Stimulated activated CD8-positive, alpha-beta memory T cell treated with anti-CD3 and anti-CD28 coated beads, Interleukin-2, amount 100 ng/mL, for 1 hour (primary cell): ENCODE results near the gene HSD17B8.

Experiments
- DNase-seq, 2 donors: peaks; one replicate each; pipeline ENCODE4 v3.0.0-alpha.2; 2020; ENCODE audit warnings: low read depth in 2 of 2

The HSD17B8 gene

GRCh38 chr6:33241968-33242367 is 37.5 kb downstream of the HSD17B8 start:
- no peak for DNase-seq

DNA sequence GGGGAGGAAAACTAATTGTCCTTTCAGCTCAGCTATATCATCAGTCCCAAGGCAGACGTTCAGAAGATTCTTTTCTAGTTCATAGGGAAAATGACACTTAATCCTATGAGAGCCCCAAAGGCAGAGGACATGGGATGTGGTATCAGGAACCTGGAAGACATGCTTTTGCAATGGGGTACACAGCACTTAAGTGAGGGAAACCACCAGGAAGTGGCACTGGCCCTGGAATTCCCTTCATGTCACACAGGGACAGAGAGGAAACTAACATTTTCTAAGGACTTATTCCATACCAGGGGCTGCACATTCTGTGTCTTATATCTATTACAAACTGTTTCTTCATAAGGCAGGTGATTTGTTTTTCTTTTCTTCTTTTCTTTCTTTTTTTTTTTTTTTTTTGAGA is 39.0 kb downstream of the HSD17B8 start:
- no peak for DNase-seq

DNA sequence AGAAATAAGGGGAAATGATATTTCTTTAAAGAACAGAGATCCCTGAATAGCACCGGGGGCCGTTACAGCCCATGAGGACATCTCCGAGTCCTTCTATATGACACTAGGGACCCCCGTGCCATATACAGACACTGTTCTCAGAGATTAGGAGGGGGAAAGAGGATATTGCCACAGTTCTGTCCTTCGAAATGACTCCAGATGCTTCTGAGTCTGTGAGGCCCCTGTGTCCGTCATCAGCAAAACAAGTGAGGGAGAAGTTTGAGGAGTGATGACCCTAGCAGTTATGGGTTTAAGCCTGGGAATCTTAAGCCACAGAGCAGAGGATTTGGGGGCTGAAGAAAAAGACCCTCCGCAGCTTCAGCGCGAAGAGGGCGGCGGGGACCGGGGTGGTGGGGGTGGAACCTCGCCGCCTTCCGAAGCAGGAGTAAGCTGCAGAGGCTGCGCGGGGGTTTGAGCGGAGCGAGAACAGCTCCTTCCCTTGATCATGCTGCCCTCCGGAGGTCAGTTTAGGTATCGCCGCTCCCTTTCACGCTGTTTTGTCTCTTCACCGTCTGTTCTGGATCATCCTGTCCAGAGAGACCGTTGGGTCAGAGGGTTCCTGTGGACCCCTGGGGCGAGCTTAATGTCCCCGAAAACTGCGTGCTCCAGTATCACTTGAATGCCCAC is 43.7 kb downstream of the HSD17B8 start:
- peak; percentile 81 to 86 for DNase-seq

- no peak for DNase-seq
Observed at GRCh38 chr6:33248643-33248931, 44.1 kb downstream of the HSD17B8 start.

DNA sequence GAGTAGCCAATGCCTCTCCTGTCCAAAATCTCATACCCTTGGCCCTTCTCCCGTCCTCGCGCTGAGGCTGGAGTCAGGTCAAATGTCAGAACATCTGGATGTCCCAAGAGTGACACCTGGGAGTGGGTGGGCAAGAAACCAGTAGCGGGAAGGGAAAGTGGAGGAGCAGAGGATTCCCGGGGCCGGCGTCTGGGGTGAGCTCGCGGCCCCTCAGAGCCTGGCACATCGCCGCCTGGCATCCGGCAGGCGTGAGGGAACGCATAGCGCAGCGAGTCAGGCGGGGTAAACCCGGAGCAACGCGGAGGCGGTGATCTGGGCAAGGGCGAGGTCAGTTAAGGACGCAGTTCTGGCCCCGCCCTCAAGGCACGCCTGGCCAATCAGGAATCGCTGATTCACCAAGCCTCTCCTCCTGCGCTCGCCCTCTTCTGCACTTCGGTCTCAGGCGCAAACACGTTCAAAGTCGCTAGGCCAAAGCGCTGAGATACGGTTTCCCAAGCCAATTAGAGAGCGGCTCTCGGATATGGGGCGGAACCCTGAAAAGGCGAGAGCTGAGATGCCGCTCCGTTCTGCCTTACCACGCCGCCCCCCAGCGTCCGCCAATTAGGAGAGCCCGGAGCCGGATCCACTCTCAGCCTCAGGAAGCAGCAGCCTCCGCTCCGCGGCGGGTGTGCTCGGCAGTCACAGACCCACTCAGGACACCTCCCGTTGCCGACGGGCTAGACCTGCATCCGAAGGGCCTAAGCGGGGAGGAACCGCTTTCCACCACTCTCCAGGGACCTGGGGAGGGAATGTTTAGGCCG is 44.7 kb downstream of the HSD17B8 start:
- peak; percentile 85 to 86 for DNase-seq

DNA sequence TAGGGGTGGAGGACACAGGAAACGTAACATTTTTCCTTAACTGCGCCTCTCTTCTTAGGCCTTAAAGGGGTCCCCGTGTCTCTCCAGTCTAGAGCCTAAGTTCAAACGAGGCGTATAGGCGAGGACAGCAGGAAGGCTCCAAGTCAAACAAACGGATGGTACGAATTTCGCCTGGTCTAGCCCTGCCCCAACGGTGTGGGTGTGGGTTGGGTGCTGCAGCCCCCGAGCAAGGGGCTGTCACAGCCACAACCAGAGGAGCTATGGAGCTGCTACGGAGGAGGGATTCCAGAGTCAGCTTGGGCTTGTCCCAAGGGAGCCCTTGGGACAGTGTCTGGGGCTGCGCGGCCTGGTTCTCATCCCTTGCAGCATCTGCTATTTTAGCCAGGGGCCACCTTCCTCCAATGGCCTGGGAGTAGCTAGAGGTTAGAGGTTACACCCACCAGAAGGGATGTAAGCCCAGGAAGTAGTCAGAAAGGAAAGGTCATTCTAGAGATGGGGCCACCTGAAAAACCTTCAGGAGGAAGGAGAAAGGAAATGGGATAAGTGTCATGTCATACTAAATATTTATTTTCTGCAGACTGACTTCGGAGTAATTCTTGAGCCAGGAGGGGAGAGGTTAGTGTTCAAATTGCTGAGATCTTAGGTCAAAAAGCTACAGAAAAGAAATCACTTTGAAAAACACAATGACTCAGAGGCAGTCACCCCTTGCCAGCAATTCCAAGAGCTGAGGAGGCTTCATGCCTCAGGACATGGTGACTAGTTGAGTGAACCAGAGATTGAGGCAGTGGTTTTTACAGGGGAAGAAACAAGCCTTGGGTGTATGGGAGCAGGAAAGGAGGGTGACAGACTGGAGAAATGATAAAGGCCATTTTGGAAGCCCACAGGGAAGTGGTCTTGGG is 45.5 kb downstream of the HSD17B8 start:
- no peak for DNase-seq

- no peak for DNase-seq
Observed at GRCh38 chr6:33250731-33251130, 46.3 kb downstream of the HSD17B8 start.

DNA sequence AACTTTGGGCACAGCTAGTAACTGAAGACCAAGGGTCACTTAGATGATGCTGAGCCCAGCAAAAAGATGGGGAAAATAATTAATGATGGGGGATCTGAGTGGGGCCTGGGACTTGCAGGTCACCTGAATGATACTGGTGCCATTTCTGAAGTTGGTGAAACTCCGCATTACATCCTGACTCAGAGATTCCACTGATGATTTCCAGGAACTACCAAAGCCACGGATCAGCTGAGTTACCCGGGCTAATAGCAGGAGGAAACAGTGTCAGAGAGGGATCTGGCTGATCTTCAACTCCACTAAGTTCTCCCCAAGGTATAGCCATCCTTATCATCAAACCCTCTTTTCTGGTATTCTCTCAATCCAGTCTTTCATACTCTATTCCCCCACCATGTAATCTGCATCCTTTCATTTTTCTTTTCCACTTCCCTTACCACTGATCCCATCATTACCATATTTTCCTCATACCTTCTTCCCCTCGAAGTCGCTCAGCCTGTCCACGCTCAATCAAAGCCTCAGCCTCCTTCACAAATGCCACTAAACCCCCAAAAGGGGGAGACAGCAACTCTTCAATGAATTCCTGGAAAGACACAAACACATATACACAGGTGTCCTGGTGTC is 47.0 kb downstream of the HSD17B8 start:
- no peak for DNase-seq

- DNase-seq = no peak
Observed at GRCh38 chr6:33252759-33253158, 48.3 kb downstream of the HSD17B8 start.

GRCh38 chr6:33254591-33254990 is 50.1 kb downstream of the HSD17B8 start:
- no peak for DNase-seq
